HepG2 (cell line): ENCODE results near the gene TOB1. TPM values are rescaled to one million over a fixed set of nuclear protein-coding genes. Genes with fewer than 3 reads are reported as not detected.

ENCODE experiments used
- ATAC-seq: fragments of 200-7000 bp; cut with Tn5 transposase; 3 replicates; pipeline ENCODE4 v1.9.1; 2020; ENCODE audit warnings: mild to moderate bottlenecking, moderate library complexity
- BruUV-seq: library from RNA; stranded (reverse); fragments of 400-500 nt; replicated peaks from 2 replicates; lab custom pipeline; 2021; lab: Mats Ljungman, UMichigan
- CTCF ChIA-PET: fragments of 300-600 bp; formaldehyde crosslinking; extraction: SDS; loops from one replicate; lab custom pipeline; 2021; ENCODE audit warnings: low total read pairs, inconsistent platforms, low intra/inter-chr PET ratio; lab: Yijun Ruan, JAX
- POLR2A ChIA-PET: fragments of 350-600 bp; sonication (Branson Sonifier 250); formaldehyde crosslinking; loops from one replicate; lab custom pipeline; 2020; ENCODE audit warnings: antibody characterized with exemption, inconsistent platforms; lab: Yijun Ruan, JAX
- DNase-seq: peaks from one replicate; pipeline ENCODE4 v3.0.0-alpha.2; 2015; ENCODE audit warnings: low spot score
- FAIRE-seq: peaks from 3 replicates; lab custom pipeline; 2011; peaks lifted over from hg19 to GRCh38; lab: Jason Lieb, UNC
- H2AFZ ChIP-seq: one replicate; pipeline ENCODE4 v1.6.1; 2011; ENCODE audit warnings: low read length, inconsistent platforms
- H3K27ac ChIP-seq: fragments of 300-600 bp; 3 replicates; pipeline ENCODE4 v1.8.0; 2011; ENCODE audit warnings: mixed run types, mild to moderate bottlenecking, mixed read lengths, low read length, inconsistent platforms; ENCODE audit not compliant: insufficient read depth; ENCODE audit errors: extremely low read length
- H3K27me3 ChIP-seq, 2 experiments: fragments of 200-600 bp in 1 of 2; 2 replicates in 1 of 2; 3 replicates in 1 of 2; pipeline versions ENCODE4 v1.6.0 to v1.8.0; 2011; ENCODE audit warnings: low read length in 2 of 2, mild to moderate bottlenecking in 2 of 2, moderate library complexity in 2 of 2, inconsistent platforms in 1 of 2; ENCODE audit not compliant: insufficient read depth in 2 of 2, control insufficient read depth in 1 of 2
- H3K36me3 ChIP-seq, 2 experiments: fragments of 200-600 bp in 1 of 2; replicated peaks in 1 of 2; 2 replicates in 1 of 2; 3 replicates in 1 of 2; pipeline versions ENCODE4 v1.5.1 to v1.8.0; 2011; ENCODE audit warnings: low read length in 2 of 2, inconsistent platforms in 1 of 2; ENCODE audit not compliant: insufficient read depth in 2 of 2, control insufficient read depth in 1 of 2
- H3K4me1 ChIP-seq: 2 replicates; pipeline ENCODE4 v1.5.1; 2012; ENCODE audit warnings: low read length, inconsistent platforms; ENCODE audit not compliant: insufficient read depth
- H3K4me2 ChIP-seq: 2 replicates; pipeline ENCODE4 v1.6.0; 2011; ENCODE audit warnings: low read depth, low read length, inconsistent platforms
- H3K4me3 ChIP-seq, 3 experiments: fragments of 200-600 bp in 1 of 3; sonication (generic), shearing (Covaris generic) in 1 of 3; replicated peaks in 1 of 3; 2 replicates each; pipeline ENCODE4 v1.5.1; 2011 to 2016; ENCODE audit warnings: low read length in 3 of 3, inconsistent platforms in 2 of 3, low read depth in 2 of 3, mild to moderate bottlenecking in 2 of 3, control low read depth in 1 of 3, mixed read lengths in 1 of 3; ENCODE audit not compliant: insufficient read depth in 1 of 3
- H3K79me2 ChIP-seq: one replicate; pipeline ENCODE4 v1.6.1; 2011; ENCODE audit warnings: low read length, inconsistent platforms; ENCODE audit not compliant: insufficient read depth
- H3K9ac ChIP-seq: 2 replicates; pipeline ENCODE4 v1.6.0; 2011; ENCODE audit warnings: mild to moderate bottlenecking, low read depth, low read length, inconsistent platforms; ENCODE audit not compliant: insufficient read depth
- H3K9me3 ChIP-seq: 2 replicates; pipeline ENCODE4 v1.5.1; 2012; ENCODE audit warnings: mild to moderate bottlenecking, low read length
- H4K20me1 ChIP-seq: 2 replicates; pipeline ENCODE4 v1.6.0; 2011; ENCODE audit warnings: inconsistent platforms, mild to moderate bottlenecking, low read length, moderate library complexity; ENCODE audit not compliant: insufficient read depth
- AGO2 ChIP-seq: fragments of 200-400 bp; formaldehyde crosslinking; optimal IDR thresholded peaks from 2 replicates; pipeline ENCODE3; 2017; ENCODE audit warnings: mild to moderate bottlenecking, low read depth, low read length, moderate library complexity
- CSRNP2 ChIP-seq: sonication (generic); formaldehyde crosslinking; conservative IDR thresholded peaks from 2 replicates; pipeline ENCODE4 v1.8.0; 2022; ENCODE audit warnings: low read depth, missing genetic modification reagents
- FOXP1 ChIP-seq, 2 experiments: fragments of 450-650 bp in 1 of 2; IDR thresholded peaks; 2 replicates each; pipeline ENCODE4 v1.6.1; 2017 to 2018; ENCODE audit warnings: antibody characterized with exemption in 1 of 2
- KDM3A ChIP-seq: IDR thresholded peaks from 2 replicates; pipeline ENCODE4 v1.6.1; 2018; ENCODE audit warnings: low read depth, missing compliant biosample characterization
- MAZ ChIP-seq, 2 experiments: sonication (generic) in 1 of 2; formaldehyde crosslinking in 1 of 2; IDR thresholded peaks; 2 replicates each; pipeline versions ENCODE4 v1.5.0 to v1.6.1; 2012 to 2020; ENCODE audit warnings: low read depth in 2 of 2, mild to moderate bottlenecking in 2 of 2, borderline replicate concordance in 1 of 2, improper control_type of control experiment in 1 of 2, low read length in 1 of 2, missing genetic modification reagents in 1 of 2, moderate library complexity in 1 of 2
- MEF2D ChIP-seq: sonication (generic); formaldehyde crosslinking; IDR thresholded peaks from 2 replicates; pipeline ENCODE4 v1.5.1; 2020; ENCODE audit warnings: mild to moderate bottlenecking, missing genetic modification reagents
- NAIF1 ChIP-seq: sonication (generic); formaldehyde crosslinking; IDR thresholded peaks from 2 replicates; pipeline ENCODE4 v1.5.0; 2020; ENCODE audit warnings: mild to moderate bottlenecking, missing genetic modification reagents, borderline replicate concordance
- NFE2L2 ChIP-seq: fragments of 150-350 bp; IDR thresholded peaks from 2 replicates; pipeline ENCODE4 v1.6.1; 2014; ENCODE audit warnings: low read length
- SOX13 ChIP-seq, 3 experiments: fragments of 450-650 bp in 1 of 3; sonication (generic) in 1 of 3; formaldehyde crosslinking in 1 of 3; IDR thresholded peaks in 2 of 3; conservative IDR thresholded peaks in 1 of 3; 2 replicates each; pipeline versions ENCODE4 v1.5.0 to v1.6.1; 2016 to 2020; ENCODE audit warnings: antibody characterized with exemption in 1 of 3, mild to moderate bottlenecking in 1 of 3, missing compliant biosample characterization in 1 of 3, missing genetic modification reagents in 1 of 3, moderate library complexity in 1 of 3
- THRA ChIP-seq: sonication (generic); formaldehyde crosslinking; IDR thresholded peaks from 2 replicates; pipeline ENCODE4 v1.4.0; 2020; ENCODE audit warnings: missing genetic modification reagents, borderline replicate concordance
- WIZ ChIP-seq: sonication (generic); formaldehyde crosslinking; IDR thresholded peaks from 2 replicates; pipeline ENCODE4 v1.5.1; 2020; ENCODE audit warnings: mild to moderate bottlenecking, missing genetic modification reagents
- ZBTB8A ChIP-seq: sonication (generic); formaldehyde crosslinking; IDR thresholded peaks from 2 replicates; pipeline ENCODE4 v1.4.0; 2020; ENCODE audit warnings: mild to moderate bottlenecking, low read depth, missing genetic modification reagents, borderline replicate concordance
- ZMYM4 ChIP-seq: sonication (generic); formaldehyde crosslinking; IDR thresholded peaks from 2 replicates; pipeline ENCODE4 v1.8.1; 2023; ENCODE audit warnings: mild to moderate bottlenecking, missing genetic modification reagents
- ZNF7 ChIP-seq: IDR thresholded peaks from 2 replicates; pipeline ENCODE4 v1.6.1; 2016; ENCODE audit warnings: missing biosample characterization, missing genetic modification reagents
- ZNF709 ChIP-seq: sonication (generic); formaldehyde crosslinking; IDR thresholded peaks from 2 replicates; pipeline ENCODE4 v1.5.0; 2020; ENCODE audit warnings: mild to moderate bottlenecking, missing genetic modification reagents
- ZNF740 ChIP-seq: sonication (generic); formaldehyde crosslinking; IDR thresholded peaks from 2 replicates; pipeline ENCODE4 v1.4.0; 2020; ENCODE audit warnings: missing genetic modification reagents
- ZNF749 ChIP-seq: sonication (generic); formaldehyde crosslinking; IDR thresholded peaks from 2 replicates; pipeline ENCODE4 v1.8.0; 2022; ENCODE audit warnings: mild to moderate bottlenecking, missing genetic modification reagents, moderate library complexity, borderline replicate concordance
- ZNF784 ChIP-seq: sonication (generic); formaldehyde crosslinking; IDR thresholded peaks from 2 replicates; pipeline ENCODE4 v1.5.1; 2020; ENCODE audit warnings: missing genetic modification reagents, mild to moderate bottlenecking, borderline replicate concordance
- WGBS: methylation state at CpG from one replicate; pipeline ENCODE4 v1.1.6; 2017; ENCODE audit warnings: low lambda C conversion rate; 5-methylcytosine and 5-hydroxymethylcytosine counted together
- in situ Hi-C: cut with HindIII; loops from 2 replicates; pipeline ENCODE4 v1.10.0; 2017; ENCODE audit warnings: low pct_unique_long_range_greater_than_20kb; ENCODE audit not compliant: extremely low pct_ligation_motif_present
- intact Hi-C: fragments of 100-400 bp; cut with micrococcal nuclease; formaldehyde crosslinking; loops from one replicate; pipeline ENCODE4 v1.10.0; 2022; ENCODE audit not compliant: unreplicated experiment
- polyA plus RNA-seq, 8 experiments: library from polyadenylated mRNA; depleted of rRNA in 3 of 8; stranded (reverse) in 7 of 8; unstranded in 1 of 8; fragments of >200 nt; fragmentation: Illumina TruSeq in 4 of 8; extraction: Trizol in 4 of 8; gene quantifications; 2 replicates each; pipeline versions ENCODE4 v1.2.1 to v1.2.3, GENCODE V29; 2011 to 2016; ENCODE audit warnings: low read depth in 4 of 8, missing spikeins in 1 of 8, mixed read lengths in 1 of 8; ENCODE audit not compliant: insufficient read depth in 1 of 8
- total RNA-seq, 5 experiments: library from RNA; depleted of rRNA; stranded (reverse); fragments of >200 nt; fragmentation: Illumina TruSeq; extraction: Trizol; gene quantifications; 2 replicates each; pipeline ENCODE4 v1.2.3, GENCODE V29; 2016; ENCODE audit warnings: low read depth in 1 of 5

Gene TOB1
- total and polyA plus RNA-seq, 2 of the 13 experiments (the other 11 are each of a cell fraction or from before 2014, with no cell fraction given) = 21.9 to 57.7 TPM

GRCh38 chr17:50865868-50866260 lies 290 bp downstream of the TOB1 start:
- H3K4me1 ChIP-seq = peaks cover 43% of the 10 kb centered on the region
- H2AFZ ChIP-seq = no peak overlapping the region
- H3K79me2 ChIP-seq = peaks cover 54% of the 10 kb centered on the region
- no peak for ATAC-seq
- peak overlapping the region; percentile 93 for H3K9ac ChIP-seq
- DNase-seq = no peak
- peaks cover 41% of the 10 kb centered on the region for H4K20me1 ChIP-seq
- peaks cover 5 to 17% of the 10 kb centered on the region in 2 experiments; a peak in 4 of 5 replicates for H3K36me3 ChIP-seq
- no peaks in the 10 kb centered on the region for H3K9me3 ChIP-seq
- ChIA-PET POLR2A (interaction anchor here (0.8 to 9.6 kb wide), 40 partner anchors 11 to 426 kb away, joined by 3 to 510 read pairs (median 5); partner anchors contain the start of genes CACNA1G, LUC7L3 and SPAG9), CTCF (interaction anchor here (1.0 kb wide), 1 partner anchor 91 kb away, joined by 3 read pairs; no protein-coding TSS in a partner anchor)
- no TSS peak for BruUV-seq
- H3K4me2 ChIP-seq = peak overlapping the region; percentile 79; the same call in 1 of the 2 replicates
- peak overlapping the region; percentile 82 for H3K27ac ChIP-seq
- peak overlapping the region; percentile 97 to 98 (median 97) for H3K4me3 ChIP-seq
- WGBS = 1% methylated on average over 17 of the region's 53 CpGs
- no peak for FAIRE-seq
- in situ Hi-C loops (loop anchor here (5.0 kb wide), 1 partner anchor 81 kb away; no protein-coding TSS in a partner anchor), intact Hi-C loops (loop anchor here (2.0 kb wide), 3 partner anchors 19 to 43 kb away; no protein-coding TSS in a partner anchor)
- H3K27me3 ChIP-seq = no peaks in the 10 kb centered on the region; a peak in 1 of 5 replicates
- TF ChIP-seq FOXP1 (IDR thresholded peaks at IDR 0.05) (no peak), FOXP1 (CRISPR knock-in tag; IDR thresholded peaks at IDR 0.05) (no peak), ZNF749 (CRISPR knock-in tag) (0 out of 2 replicates have a peak, but pooled peaks have one; percentile 7), ZMYM4 (CRISPR knock-in tag) (no peak), NAIF1 (CRISPR knock-in tag) (no peak), ZNF784 (CRISPR knock-in tag) (no peak), CSRNP2 (CRISPR knock-in tag) (0 out of 2 replicates have a peak, but pooled peaks have one; percentile 20), ZNF7 (CRISPR knock-in tag) (0 out of 2 replicates have a peak, but pooled peaks have one; percentile 22), ZBTB8A (CRISPR knock-in tag) (peak; percentile 59; the same call in 1 of the 2 replicates), NFE2L2 (no peak), MAZ (IDR thresholded peaks at IDR 0.05; ENCODE audit: borderline replicate concordance, low read depth, low read length) (no peak), MAZ (CRISPR knock-in tag; IDR thresholded peaks at IDR 0.05; ENCODE audit: low read depth) (peak; percentile 43; the same call in 1 of the 2 replicates), WIZ (CRISPR knock-in tag) (no peak), ZNF740 (CRISPR knock-in tag) (no peak), THRA (CRISPR knock-in tag) (no peak), MEF2D (CRISPR knock-in tag) (no peak), SOX13 (IDR thresholded peaks at IDR 0.05) (no peak), SOX13 (CRISPR knock-in tag; conservative IDR thresholded peaks at IDR 0.05 in 1 of 2, IDR thresholded peaks at IDR 0.05 in 1 of 2) (no peak), ZNF709 (CRISPR knock-in tag) (0 out of 2 replicates have a peak, but pooled peaks have one; percentile 4), AGO2 (peak; percentile 98), KDM3A (CRISPR knock-in tag) (no peak)
